Astrocyte of the cerebellum (primary cell): ENCODE results near the gene CFAP73.

Experiments
- DNase-seq: peaks from one replicate; pipeline ENCODE4 v3.0.0-alpha.2; 2011; ENCODE audit warnings: low read depth
- H3K4me3 ChIP-seq: 2 replicates; pipeline ENCODE4 v1.5.1; 2011; ENCODE audit warnings: mild to moderate bottlenecking, low read depth, low read length, moderate library complexity
- in situ Hi-C: cut with HindIII; loops from 2 replicates; pipeline ENCODE4 v1.10.0; 2017; ENCODE audit warnings: low sequenced_read_pairs
- TF ChIP-seq, protein P1 (sequence below): IDR thresholded peaks from 2 replicates; pipeline ENCODE4 v1.5.1; 2012; ENCODE audit warnings: low read length, low read depth, moderate library complexity, mild to moderate bottlenecking; ENCODE audit errors: missing control alignments

CFAP73 gene

DNA sequence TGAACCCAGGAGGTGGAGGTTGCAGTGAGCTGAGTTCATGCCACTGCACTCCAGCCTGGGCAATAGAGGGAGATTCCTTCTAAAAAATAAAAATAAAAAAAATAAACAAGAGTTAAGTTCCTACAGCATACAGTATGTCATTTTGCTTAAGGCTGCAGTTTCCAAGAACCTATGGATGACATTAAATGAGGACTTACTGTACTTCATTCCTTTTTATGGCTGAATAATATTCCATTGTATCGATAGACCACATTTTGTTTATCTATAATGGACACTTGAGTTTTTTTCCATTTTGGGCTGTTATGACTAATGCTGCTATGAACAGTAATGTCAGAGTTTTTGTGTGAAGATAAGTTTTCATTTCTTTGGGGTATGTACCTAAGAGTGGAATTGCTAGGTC is 31.4 kb upstream of the CFAP73 start:
- no peak for DNase-seq
- no peak overlapping the region for H3K4me3 ChIP-seq
- in situ Hi-C loops = no loop called here
- TF ChIP-seq, protein P1, sequence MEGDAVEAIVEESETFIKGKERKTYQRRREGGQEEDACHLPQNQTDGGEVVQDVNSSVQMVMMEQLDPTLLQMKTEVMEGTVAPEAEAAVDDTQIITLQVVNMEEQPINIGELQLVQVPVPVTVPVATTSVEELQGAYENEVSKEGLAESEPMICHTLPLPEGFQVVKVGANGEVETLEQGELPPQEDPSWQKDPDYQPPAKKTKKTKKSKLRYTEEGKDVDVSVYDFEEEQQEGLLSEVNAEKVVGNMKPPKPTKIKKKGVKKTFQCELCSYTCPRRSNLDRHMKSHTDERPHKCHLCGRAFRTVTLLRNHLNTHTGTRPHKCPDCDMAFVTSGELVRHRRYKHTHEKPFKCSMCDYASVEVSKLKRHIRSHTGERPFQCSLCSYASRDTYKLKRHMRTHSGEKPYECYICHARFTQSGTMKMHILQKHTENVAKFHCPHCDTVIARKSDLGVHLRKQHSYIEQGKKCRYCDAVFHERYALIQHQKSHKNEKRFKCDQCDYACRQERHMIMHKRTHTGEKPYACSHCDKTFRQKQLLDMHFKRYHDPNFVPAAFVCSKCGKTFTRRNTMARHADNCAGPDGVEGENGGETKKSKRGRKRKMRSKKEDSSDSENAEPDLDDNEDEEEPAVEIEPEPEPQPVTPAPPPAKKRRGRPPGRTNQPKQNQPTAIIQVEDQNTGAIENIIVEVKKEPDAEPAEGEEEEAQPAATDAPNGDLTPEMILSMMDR = no peak

DNA sequence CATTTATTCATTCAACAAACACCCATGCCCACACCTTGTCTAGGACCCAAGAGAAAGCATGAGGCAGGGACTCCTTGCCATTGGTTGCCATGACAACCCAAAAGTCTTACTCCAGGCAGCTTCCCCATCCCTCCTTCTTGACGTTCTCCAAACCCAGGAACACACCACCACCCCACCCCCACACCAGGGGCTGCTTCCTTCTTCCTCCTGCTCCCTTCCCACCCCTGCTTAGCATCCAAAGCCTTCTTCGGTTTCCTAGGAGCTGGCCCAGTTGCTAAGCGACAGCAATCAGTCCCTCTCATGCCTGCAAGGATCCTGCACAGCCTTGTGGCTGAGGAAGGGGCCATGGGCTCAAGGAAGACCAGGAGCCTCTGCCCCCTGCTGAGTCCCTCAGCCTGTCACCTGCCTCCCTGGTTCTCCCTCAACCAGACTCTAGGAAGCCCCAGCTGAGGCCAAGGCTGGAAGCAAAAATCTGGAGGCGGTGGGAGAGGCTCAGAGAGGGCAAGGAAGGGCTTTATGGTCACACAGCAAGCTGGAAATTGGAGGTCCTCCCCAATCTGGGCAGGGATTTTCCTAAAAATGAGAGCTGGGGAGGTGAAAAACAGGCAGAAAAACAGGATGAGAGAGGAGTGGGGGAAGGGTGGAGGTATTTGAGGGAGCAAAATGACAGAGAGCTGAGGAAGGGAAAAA is 29.4 kb upstream of the CFAP73 start:
- in situ Hi-C loops = no loop called here
- TF ChIP-seq, protein P1 = no peak
- H3K4me3 ChIP-seq = no peak overlapping the region
- no peak for DNase-seq

DNA sequence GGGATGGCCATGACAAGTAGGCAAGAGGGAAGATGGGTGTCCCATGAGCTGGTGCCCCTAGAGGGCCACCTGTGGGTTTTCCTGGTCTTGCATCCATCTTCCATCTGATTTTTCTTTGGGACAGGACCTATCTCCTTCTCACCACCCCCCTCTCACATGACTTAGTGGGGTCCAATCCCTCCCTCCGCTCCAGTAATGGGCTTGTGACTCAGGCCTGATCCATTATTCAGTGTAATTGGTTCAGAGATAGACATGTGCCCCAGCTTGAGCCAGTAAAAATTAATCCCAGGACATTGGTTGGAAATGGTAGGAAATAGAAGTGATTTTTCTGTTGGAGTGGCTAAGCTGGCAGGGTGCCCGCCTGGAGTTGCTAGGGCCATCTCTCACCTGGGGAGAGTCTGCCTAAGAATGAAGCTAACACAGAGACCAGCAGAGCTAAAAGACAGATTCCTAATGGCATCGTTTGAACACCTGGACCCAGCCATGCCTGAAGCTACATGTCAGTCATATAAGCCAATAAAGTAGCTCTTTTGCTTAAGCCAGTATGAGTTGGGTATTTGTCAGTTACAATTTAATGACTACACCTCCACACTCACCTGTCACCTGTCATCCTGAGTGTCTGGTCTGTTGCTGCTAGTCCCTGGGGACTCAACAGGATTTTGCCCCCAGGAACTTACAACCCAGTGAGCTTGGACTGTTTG is 28.7 kb upstream of the CFAP73 start:
- TF ChIP-seq, protein P1 = no peak
- DNase-seq = no peak
- H3K4me3 ChIP-seq = no peak overlapping the region
- in situ Hi-C loops = no loop called here

DNA sequence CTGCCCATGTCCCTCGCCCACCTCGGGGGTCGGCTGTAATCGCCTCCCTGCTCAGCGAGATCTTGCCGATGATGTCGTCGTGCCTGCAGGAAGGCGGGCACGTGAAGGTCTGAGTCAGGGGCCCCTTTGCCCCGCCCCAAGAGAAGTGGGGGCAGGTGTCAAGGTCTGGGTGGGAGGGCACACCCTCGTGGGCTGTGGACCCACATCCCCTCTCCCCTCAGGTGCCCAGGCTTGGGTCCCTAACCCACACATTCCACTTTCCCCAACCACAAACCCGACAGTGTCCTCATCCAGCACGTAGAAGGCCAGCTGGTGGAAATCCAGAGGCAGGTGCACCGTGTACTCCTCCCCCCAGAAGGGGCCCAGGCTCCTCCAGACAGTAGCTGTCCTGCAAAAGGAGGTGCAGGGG is 21.7 kb upstream of the CFAP73 start:
- no peak for DNase-seq
- in situ Hi-C loops = no loop called here
- no peak overlapping the region for H3K4me3 ChIP-seq
- TF ChIP-seq, protein P1 = no peak

DNA sequence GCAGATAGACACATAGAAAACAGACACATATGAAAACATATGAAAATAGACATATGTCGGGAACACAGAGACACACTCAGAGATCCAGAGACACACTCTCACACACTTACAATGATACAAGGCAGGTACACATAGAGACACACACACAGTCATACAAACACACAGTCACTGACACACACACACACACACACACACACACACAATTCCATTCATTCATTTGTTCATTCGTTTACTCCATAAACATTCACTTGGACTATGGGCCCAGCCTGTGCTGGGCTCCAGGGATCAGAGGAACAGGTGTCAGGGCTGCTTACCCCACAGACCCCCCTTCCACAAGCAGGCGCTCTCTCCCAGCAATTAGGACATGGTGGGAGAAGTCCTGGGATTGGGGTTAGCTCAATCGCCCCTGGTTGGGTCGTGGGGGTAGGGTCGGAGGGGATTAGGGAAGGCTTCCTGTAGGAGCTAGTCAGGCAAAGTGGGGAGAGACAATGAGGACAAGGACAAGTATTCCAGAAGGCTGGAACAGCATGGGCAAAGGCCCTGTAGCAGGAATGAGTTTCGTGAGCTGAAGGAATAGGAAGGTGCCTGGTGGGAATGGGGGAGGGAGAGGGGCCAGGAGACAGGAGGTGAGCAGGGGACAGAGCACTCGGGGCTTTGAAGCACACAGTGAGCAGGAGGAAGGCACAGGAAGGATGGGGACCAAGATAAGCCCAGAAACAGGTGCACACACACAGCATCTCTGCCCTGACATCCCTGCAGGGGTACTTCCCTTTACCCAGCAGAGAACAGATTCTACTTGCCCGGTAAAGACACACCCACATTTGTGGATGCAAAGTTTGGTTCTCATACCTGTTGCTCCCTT is 20.5 kb upstream of the CFAP73 start:
- in situ Hi-C loops = no loop called here
- H3K4me3 ChIP-seq = no peak overlapping the region
- DNase-seq = no peak
- TF ChIP-seq, protein P1 = no peak

DNA sequence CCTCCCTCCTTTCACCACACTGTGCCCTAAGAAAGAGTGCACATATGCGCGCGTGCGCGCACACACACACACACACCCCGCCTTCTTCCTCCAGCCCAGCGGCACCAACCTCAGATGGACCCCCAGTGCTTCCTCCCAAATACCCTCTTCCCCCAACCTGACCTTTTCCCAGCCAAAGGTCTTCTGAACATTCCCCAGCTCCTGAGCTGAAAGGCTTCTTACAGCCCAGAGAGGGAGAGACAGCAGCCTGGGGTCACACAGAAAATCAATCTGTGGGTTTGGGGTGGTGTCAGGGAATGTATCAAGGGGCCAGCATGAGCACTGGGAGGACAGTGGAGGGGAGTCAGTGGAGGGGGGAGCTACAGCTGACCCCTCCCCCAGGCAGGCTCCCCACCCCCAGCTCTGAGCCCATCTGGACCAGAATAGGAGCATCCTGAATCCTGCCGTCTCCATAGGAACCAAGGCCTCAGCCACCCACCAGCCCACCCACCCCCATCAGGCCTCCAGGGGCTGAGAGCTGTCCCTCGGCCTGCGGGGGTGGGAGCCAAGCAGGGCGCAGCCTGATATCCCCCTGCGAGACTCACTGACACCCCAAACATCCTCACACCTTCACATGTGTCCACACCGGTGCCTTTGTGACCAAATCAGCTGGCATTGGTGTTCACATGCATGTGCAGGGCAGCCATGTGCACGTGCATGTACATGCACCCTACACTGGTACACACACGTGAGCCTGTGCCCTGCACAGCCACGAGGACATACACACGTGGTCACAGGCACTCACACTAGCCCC is 19.7 kb upstream of the CFAP73 start:
- no peak overlapping the region for H3K4me3 ChIP-seq
- TF ChIP-seq, protein P1 = no peak
- no peak for DNase-seq
- in situ Hi-C loops = no loop called here
